DMS153 treated with DMSO at 0.1 percent for 48 hours (cell line): ENCODE results near the gene GNAT3.

Experiments
- DNase-seq: peaks from one replicate; lab custom pipeline; 2025; ENCODE audit not compliant: unreplicated experiment; lab: John Stamatoyannopoulos, UW

Gene GNAT3

DNA sequence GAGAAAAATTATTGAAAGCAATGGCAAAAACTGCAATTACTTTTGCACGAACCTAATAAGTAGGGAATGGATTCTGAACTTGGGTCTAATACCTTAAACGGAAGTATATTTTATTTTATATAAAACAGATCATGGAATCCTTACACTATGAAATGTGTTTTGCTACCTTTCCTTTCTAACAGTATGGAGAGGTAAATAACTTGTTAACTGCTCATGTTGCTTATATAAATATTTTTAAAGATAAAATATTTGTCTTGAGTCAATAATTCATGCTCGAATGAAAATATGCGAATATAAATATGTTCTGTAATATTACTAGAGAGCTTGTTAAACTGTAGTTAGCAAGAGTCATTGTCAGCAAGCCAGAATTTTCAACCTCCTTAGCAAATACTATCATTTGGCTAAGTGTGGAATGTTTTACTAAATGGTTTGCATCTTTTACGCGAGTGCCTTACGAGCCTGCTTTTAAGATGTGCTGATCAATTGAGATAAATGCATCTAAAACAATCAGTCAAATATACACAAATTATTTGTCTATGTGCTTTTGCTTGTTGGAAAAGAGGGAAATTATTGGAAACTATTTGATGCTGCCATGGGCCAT is 5.9 kb downstream of the GNAT3 start:
- DNase-seq, result no peak

GRCh38 chr7:80500325-80500724 is 11.5 kb downstream of the GNAT3 start:
- DNase-seq, result no peak

- no peak for DNase-seq
Observed at GRCh38 chr7:80499350-80499953, 12.4 kb downstream of the GNAT3 start.

DNA sequence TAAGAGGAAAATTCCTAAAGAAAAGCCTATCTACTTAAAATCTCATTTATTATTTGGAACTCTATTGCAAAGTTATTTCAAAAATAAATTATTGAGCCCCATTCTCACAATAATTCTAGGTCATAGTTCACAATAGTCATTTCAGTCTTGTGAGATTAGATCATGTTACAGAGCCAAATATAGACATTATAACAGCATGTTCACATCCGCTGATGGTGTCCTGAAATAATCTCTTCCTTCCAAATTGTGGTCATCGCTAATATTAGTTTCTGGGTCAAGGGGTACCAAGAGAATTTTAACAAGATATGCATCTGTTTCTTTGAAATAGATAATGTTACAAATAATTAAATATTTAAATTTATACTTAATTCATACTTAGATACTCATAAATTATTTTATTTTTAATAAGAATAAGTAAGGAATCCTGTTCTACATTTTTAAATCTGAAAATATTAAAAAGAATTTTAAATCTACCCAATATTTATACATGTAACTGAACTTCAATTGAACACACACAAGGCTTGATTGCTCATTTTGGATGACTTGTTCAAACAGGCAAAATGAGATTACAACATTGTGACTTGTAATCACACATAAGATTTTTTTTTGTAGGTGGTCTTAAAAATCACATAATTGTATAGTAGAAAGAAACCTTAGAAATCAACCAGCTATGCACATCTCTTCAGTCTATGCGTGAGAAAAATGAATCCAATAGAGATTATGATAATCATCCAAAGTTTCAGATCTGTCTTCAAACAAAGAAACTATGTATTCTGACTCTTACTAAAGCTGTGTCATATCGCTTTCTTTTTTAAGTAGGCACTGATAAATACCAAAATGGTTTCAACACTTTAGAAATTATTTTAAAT is 13.1 kb downstream of the GNAT3 start:
- DNase-seq, result no peak

GRCh38 chr7:80496586-80496985 is 15.3 kb downstream of the GNAT3 start:
- DNase-seq, result no peak

GRCh38 chr7:80493121-80493849 is 18.6 kb downstream of the GNAT3 start:
- DNase-seq, result no peak

DNA sequence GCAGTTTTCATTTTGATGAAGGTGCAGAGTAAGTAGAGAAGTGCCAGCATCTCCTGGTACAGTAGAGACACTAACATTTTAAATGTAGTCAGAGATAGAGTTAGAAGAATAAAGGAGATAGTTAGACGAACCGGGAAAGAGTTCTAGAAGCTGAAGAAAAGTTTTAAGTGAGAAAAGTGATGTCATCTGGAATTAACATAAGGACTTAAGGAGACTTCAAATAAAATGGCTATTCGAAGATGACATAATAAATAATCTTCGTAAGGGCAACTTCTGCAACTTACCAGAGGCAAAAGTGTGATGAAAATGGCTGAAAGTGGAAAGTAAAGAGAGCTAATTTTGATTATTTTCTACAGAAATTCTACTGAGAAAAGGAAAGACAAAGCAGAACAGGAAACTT is 20.4 kb downstream of the GNAT3 start:
- no peak for DNase-seq

- DNase-seq, result no peak
Observed at GRCh38 chr7:80488851-80489370, 23.0 kb downstream of the GNAT3 start.

- DNase-seq, result no peak
Observed at GRCh38 chr7:80488406-80488805, 23.5 kb downstream of the GNAT3 start.

DNA sequence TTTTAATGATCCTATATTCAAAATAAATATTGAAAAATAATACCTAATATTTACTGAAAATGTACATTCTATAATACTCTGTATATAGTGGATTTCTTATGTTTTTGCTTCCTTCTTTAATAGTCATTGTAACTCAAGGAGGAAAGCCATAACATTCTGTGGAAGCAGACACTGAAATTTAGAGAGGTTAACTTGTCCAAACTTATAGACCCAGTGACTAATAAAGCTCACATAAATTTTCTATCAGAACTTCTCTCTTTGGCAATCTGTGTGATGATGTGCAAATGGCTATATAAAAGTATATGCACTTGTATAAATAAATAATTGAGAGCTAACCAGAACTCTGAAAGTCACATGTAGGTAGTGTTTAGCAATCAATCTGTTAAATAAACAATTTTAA is 26.1 kb downstream of the GNAT3 start:
- no peak for DNase-seq

DNA sequence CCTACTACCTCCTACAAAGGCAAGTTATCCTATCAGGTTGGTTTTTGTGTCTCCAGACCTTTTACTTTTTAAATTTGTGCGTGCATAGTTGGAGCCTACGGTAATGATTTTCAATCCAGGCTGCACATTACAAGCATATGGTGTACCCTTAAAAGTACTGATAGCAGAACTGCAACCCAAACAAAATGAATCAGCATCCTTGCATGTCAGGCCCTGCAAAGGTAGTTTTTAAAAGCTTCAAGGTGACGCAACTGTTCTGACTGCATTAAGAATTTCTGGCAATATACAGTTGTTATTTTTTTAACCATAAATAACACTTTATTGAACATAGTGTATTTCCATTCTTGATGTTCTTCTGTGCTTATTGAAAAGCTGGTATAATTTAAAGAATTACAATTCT is 28.9 kb downstream of the GNAT3 start:
- no peak for DNase-seq

- DNase-seq, result no peak
Observed at GRCh38 chr7:80481196-80481884, 30.5 kb downstream of the GNAT3 start.

GRCh38 chr7:80480566-80480965 is 31.3 kb downstream of the GNAT3 start:
- no peak for DNase-seq

DNA sequence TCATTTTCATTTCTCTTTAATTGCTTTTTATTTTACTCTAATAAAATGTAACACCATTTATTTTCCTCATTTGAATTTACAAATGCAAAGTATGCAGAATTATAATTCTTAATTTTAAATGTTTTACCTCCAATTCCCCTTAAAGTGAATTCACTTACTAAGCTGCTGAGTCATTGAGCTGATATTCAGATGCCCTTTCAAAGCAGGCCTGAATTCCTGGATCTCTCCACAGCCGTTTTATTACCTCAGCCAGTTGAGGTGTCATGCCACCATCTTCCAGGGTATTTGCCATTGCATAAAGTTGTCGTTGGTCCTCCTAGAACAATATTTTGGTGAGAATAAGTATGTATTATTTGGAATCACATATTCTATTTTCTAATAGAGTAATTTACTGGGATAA is 33.2 kb downstream of the GNAT3 start:
- DNase-seq, result no peak

GRCh38 chr7:80476035-80476434 is 35.8 kb downstream of the GNAT3 start:
- DNase-seq, result no peak

DNA sequence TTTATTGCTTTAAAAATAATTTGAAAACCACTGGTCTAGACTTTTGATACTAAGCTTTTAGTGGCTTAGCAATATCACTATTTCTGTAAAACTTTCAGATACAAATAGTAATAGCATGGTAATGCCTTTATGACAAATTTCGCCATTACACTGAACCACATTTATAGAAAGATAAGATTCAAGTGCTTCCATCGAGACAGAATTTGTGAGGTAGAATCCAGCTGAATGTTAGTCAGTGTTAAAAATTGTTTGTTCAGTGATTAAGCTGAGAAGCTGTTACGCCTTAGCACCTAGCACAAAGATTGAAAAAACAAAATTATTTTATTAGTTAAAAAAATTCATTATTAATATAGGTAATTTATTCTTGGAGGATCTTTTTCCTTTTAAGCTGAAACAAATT is 36.5 kb downstream of the GNAT3 start:
- no peak for DNase-seq

GRCh38 chr7:80473751-80474150 is 38.1 kb downstream of the GNAT3 start:
- DNase-seq, result no peak

- no peak for DNase-seq
Observed at GRCh38 chr7:80472491-80473200, 39.2 kb downstream of the GNAT3 start.

DNA sequence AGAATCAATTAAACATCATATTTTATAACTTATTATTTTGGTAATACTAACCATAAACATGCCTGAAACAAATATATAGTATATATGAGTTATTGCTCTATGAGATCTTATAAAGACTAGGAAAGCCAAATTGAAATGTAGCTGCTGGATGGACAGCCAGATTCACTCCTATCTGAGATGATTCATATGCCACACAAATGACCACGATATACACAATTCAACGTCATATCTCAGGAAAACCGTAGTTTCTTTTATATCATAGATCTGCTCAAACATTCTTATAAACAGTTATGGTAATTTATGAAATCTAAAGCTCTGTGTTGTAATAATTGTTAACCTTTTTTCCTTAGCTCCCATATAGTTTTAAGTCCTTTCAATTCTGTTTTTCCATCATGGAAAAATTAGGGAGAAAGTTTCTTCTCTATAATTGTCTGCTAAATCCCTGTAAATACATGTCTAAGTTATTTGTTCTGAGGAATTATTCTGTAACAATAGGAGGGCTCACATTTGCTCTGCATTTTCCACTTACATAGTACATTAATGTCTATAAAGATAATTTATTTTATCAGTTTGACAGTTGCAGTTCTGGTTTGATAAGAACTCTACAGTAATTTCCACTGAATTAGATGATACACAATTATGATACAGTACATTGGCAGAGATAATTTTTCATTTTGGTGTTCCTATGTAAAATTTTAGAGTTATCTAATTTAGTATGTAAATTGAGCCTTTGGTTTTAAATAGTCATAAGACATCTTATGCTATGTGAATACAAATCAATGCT is 42.7 kb downstream of the GNAT3 start:
- no peak for DNase-seq
